H1 (cell line): ENCODE results near the gene AGRN. TPM values are rescaled to one million over a fixed set of nuclear protein-coding genes. Genes with fewer than 3 reads are reported as not detected.
A peak's percentile ranks its signal among the peaks of the same experiment; 100 is the strongest.

Experiments used
- CTCF ChIA-PET: fragments of 300-600 bp; sonication (Branson Sonifier 250); formaldehyde crosslinking; loops from one replicate; lab custom pipeline; 2021; ENCODE audit not compliant: partially characterized antibody; lab: Charles Lee
- POLR2A ChIA-PET: fragments of 300-600 bp; sonication (Branson Sonifier 250); formaldehyde crosslinking; loops from one replicate; lab custom pipeline; 2021; ENCODE audit warnings: inconsistent platforms; ENCODE audit not compliant: partially characterized antibody; lab: Charles Lee
- DNase-seq, 2 experiments: peaks; one replicate each; pipeline versions ENCODE4 v3.0.0 to v3.0.0-alpha.2; 2010 to 2022; ENCODE audit warnings: low spot score in 2 of 2, low read depth in 1 of 2, mixed read lengths in 1 of 2
- FAIRE-seq: peaks from 2 replicates; lab custom pipeline; 2011; peaks lifted over from hg19 to GRCh38; lab: Jason Lieb, UNC
- H2AFZ ChIP-seq: 2 replicates; pipeline ENCODE4 v1.8.1; 2012; ENCODE audit warnings: low read length, inconsistent platforms
- H2AK5ac ChIP-seq: 2 replicates; pipeline ENCODE4 v1.6.1; 2013; ENCODE audit warnings: low read depth, low read length
- H2BK120ac ChIP-seq: replicated peaks from 2 replicates; pipeline ENCODE3; 2013; ENCODE audit warnings: low read depth, low read length, inconsistent platforms
- H2BK12ac ChIP-seq: 2 replicates; pipeline ENCODE4 v1.6.1; 2013; ENCODE audit warnings: low read depth, low read length
- H2BK15ac ChIP-seq: 2 replicates; pipeline ENCODE4 v1.6.1; 2013; ENCODE audit warnings: low read length
- H2BK20ac ChIP-seq: 2 replicates; pipeline ENCODE4 v1.6.1; 2013; ENCODE audit warnings: low read length
- H2BK5ac ChIP-seq: 2 replicates; pipeline ENCODE4 v1.6.1; 2013; ENCODE audit warnings: low read depth, low read length
- H3K14ac ChIP-seq: 2 replicates; pipeline ENCODE4 v1.6.1; 2013; ENCODE audit warnings: inconsistent platforms; ENCODE audit not compliant: insufficient read length
- H3K18ac ChIP-seq: 2 replicates; pipeline ENCODE4 v1.6.1; 2013; ENCODE audit warnings: low read length; ENCODE audit errors: extremely low read depth
- H3K23ac ChIP-seq: 2 replicates; pipeline ENCODE4 v1.6.1; 2013; ENCODE audit warnings: inconsistent platforms; ENCODE audit not compliant: insufficient read length
- H3K23me2 ChIP-seq: 2 replicates; pipeline ENCODE4 v1.6.1; 2013; ENCODE audit warnings: low read depth, low read length
- H3K27ac ChIP-seq: 2 replicates; pipeline ENCODE4 v1.6.1; 2011; ENCODE audit warnings: low read depth, low read length, inconsistent platforms
- H3K27me3 ChIP-seq, 4 experiments: replicated peaks in 1 of 4; 1 replicate in 1 of 4; 2 replicates in 3 of 4; pipeline versions ENCODE4 v1.6.1 to v1.8.1; 2011 to 2013; ENCODE audit warnings: low read length in 3 of 4, mild to moderate bottlenecking in 3 of 4, inconsistent platforms in 2 of 4, mixed read lengths in 2 of 4, moderate library complexity in 1 of 4; ENCODE audit not compliant: control insufficient read depth in 3 of 4, insufficient read depth in 3 of 4; ENCODE audit errors: extremely low read depth in 1 of 4
- H3K36me3 ChIP-seq, 4 experiments: 2 replicates each; pipeline versions ENCODE4 v1.6.1 to v1.8.1; 2011 to 2013; ENCODE audit warnings: mild to moderate bottlenecking in 4 of 4, low read length in 3 of 4, moderate library complexity in 2 of 4, control low read depth in 1 of 4, inconsistent platforms in 1 of 4; ENCODE audit not compliant: insufficient read depth in 4 of 4, control insufficient read depth in 2 of 4
- H3K4ac ChIP-seq: replicated peaks from 2 replicates; pipeline ENCODE3; 2013; ENCODE audit warnings: low read length, low read depth, mixed read lengths, inconsistent platforms; ENCODE audit not compliant: insufficient read length
- H3K4me1 ChIP-seq, 4 experiments: replicated peaks in 1 of 4; 1 replicate in 1 of 4; 2 replicates in 3 of 4; pipeline versions ENCODE4 v1.6.1 to v1.8.1; 2011 to 2013; ENCODE audit warnings: low read length in 3 of 4, inconsistent platforms in 2 of 4, mixed read lengths in 1 of 4; ENCODE audit not compliant: insufficient read depth in 4 of 4, control insufficient read depth in 3 of 4
- H3K4me2 ChIP-seq, 2 experiments: 2 replicates each; pipeline versions ENCODE4 v1.6.1 to v1.8.1; 2011 to 2013; ENCODE audit warnings: low read depth in 2 of 2, low read length in 2 of 2, control low read depth in 1 of 2, inconsistent platforms in 1 of 2, mild to moderate bottlenecking in 1 of 2; ENCODE audit not compliant: insufficient read depth in 1 of 2
- H3K4me3 ChIP-seq, 4 experiments: fragments of 200-600, 300-600 bp in 1 of 4; sonication (generic), shearing (Covaris generic), sonication (Bioruptor Twin) in 1 of 4; 2 replicates each; pipeline versions ENCODE4 v1.5.1 to v1.8.1; 2011 to 2016; ENCODE audit warnings: low read length in 4 of 4, low read depth in 3 of 4, control low read depth in 2 of 4, inconsistent platforms in 2 of 4, mild to moderate bottlenecking in 2 of 4, mixed read lengths in 1 of 4, moderate library complexity in 1 of 4; ENCODE audit not compliant: insufficient read depth in 2 of 4; ENCODE audit errors: extremely low read depth in 1 of 4
- H3K56ac ChIP-seq: replicated peaks from 2 replicates; pipeline ENCODE3; 2013; ENCODE audit warnings: low read depth, mild to moderate bottlenecking, mixed read lengths, low read length, inconsistent platforms; ENCODE audit not compliant: insufficient read length
- H3K79me1 ChIP-seq: 2 replicates; pipeline ENCODE4 v1.6.1; 2013; ENCODE audit warnings: low read depth, low read length, control low read depth
- H3K79me2 ChIP-seq, 2 experiments: 2 replicates each; pipeline versions ENCODE4 v1.6.1 to v1.8.1; 2012 to 2013; ENCODE audit warnings: low read length in 2 of 2, mild to moderate bottlenecking in 2 of 2, inconsistent platforms in 1 of 2; ENCODE audit not compliant: insufficient read depth in 2 of 2, control insufficient read depth in 1 of 2
- H3K9ac ChIP-seq, 4 experiments: replicated peaks in 1 of 4; 1 replicate in 1 of 4; 2 replicates in 3 of 4; pipeline versions ENCODE4 v1.6.1 to v1.8.1; 2011 to 2013; ENCODE audit warnings: low read depth in 3 of 4, low read length in 3 of 4, control low read depth in 2 of 4, mild to moderate bottlenecking in 2 of 4, moderate library complexity in 2 of 4, inconsistent platforms in 1 of 4; ENCODE audit errors: extremely low read depth in 1 of 4
- H3K9me3 ChIP-seq, 2 experiments: 2 replicates each; pipeline versions ENCODE4 v1.6.1 to v1.8.1; 2012 to 2013; ENCODE audit warnings: mild to moderate bottlenecking in 2 of 2, moderate library complexity in 2 of 2, control low read depth in 1 of 2, inconsistent platforms in 1 of 2, low read depth in 1 of 2, low read length in 1 of 2, mixed read lengths in 1 of 2; ENCODE audit not compliant: insufficient read depth in 2 of 2
- H4K20me1 ChIP-seq, 2 experiments: replicated peaks in 1 of 2; 2 replicates each; pipeline versions ENCODE3 to v1.8.1; 2011 to 2013; ENCODE audit warnings: inconsistent platforms in 2 of 2, low read length in 2 of 2, mild to moderate bottlenecking in 1 of 2; ENCODE audit not compliant: insufficient read depth in 2 of 2, control insufficient read depth in 1 of 2
- H4K5ac ChIP-seq: 2 replicates; pipeline ENCODE4 v1.6.1; 2013; ENCODE audit warnings: low read length, low read depth, mixed read lengths, inconsistent platforms; ENCODE audit not compliant: insufficient read length
- H4K8ac ChIP-seq: 2 replicates; pipeline ENCODE4 v1.8.0; 2013; ENCODE audit warnings: mild to moderate bottlenecking, moderate library complexity, low read length, inconsistent platforms; ENCODE audit not compliant: insufficient read depth; ENCODE audit errors: extremely low read depth
- H4K91ac ChIP-seq: replicated peaks from 2 replicates; pipeline ENCODE3; 2013; ENCODE audit warnings: low read length, mixed read lengths, inconsistent platforms; ENCODE audit not compliant: insufficient read length
- ASH2L ChIP-seq: fragments of 200-600, 300-600 bp; sonication (generic); IDR thresholded peaks from one replicate; pipeline ENCODE4 v1.7.1; 2017; ENCODE audit warnings: low read length
- CBX5 ChIP-seq: fragments of 300-800, 300-1000 bp; sonication (generic); IDR thresholded peaks from 2 replicates; pipeline ENCODE4 v1.7.1; 2016; ENCODE audit warnings: antibody characterized with exemption, low read length, low read depth
- MAFK ChIP-seq: IDR thresholded peaks from 2 replicates; pipeline ENCODE4 v1.6.1; 2012; ENCODE audit warnings: low read depth, mild to moderate bottlenecking, improper control_type of control experiment, low read length
- RXRA ChIP-seq: IDR thresholded peaks from 2 replicates; pipeline ENCODE4 v1.6.1; 2011; ENCODE audit warnings: low read depth, mild to moderate bottlenecking, low read length, moderate library complexity; ENCODE audit not compliant: insufficient read depth
- WGBS, 2 experiments: shearing (Covaris generic) in 1 of 2; methylation state at CpG; one replicate each; pipeline versions ENCODE4 v1.1.6 to v1.1.7; 2013 to 2015; ENCODE audit warnings: low lambda C conversion rate in 2 of 2, mixed read lengths in 2 of 2, inconsistent platforms in 1 of 2, low coverage in 1 of 2, missing lambda C conversion rate in 1 of 2; ENCODE audit not compliant: insufficient replicate concordance in 2 of 2, insufficient coverage in 1 of 2, insufficient read length in 1 of 2; ENCODE audit errors: extremely low coverage in 1 of 2, missing lambda C conversion rate in 1 of 2; 5-methylcytosine and 5-hydroxymethylcytosine counted together
- polyA plus RNA-seq, 7 experiments: library from polyadenylated mRNA; depleted of rRNA in 3 of 7; stranded (reverse) in 5 of 7; unstranded in 2 of 7; fragments of >200 nt in 5 of 7; fragments of 200-250 nt in 2 of 7; gene quantifications; 1 replicate in 5 of 7; 2 replicates in 1 of 7; 4 replicates in 1 of 7; pipeline versions ENCODE4 v1.2.1 to v1.2.3, GENCODE V29; 2011 to 2013; ENCODE audit warnings: missing spikeins in 2 of 7, mixed read lengths in 2 of 7
- total RNA-seq: library from RNA; stranded (reverse); fragmentation: NEBNext Ultra II Directional; extraction: Animal tissue kit (Norgen Biotek cat#: 25700); gene quantifications from 2 replicates; pipeline ENCODE4 v1.2.1, GENCODE V29; 2021

The AGRN gene
- total and polyA plus RNA-seq, 2 of the 8 experiments (the other 6 are each of a cell fraction or from before 2014, with no cell fraction given): 52.3 to 155 TPM

GRCh38 chr1:1074631-1075147 is 54.8 kb downstream of the AGRN start:
- Histone ChIP-seq H2BK5ac (peak overlapping the region; percentile 82; the same call in 1 of the 2 replicates), H2BK15ac (peak overlapping the region; percentile 99), H2AFZ (no peak overlapping the region), H2BK12ac (peak overlapping the region; percentile 88; the same call in 1 of the 2 replicates), H3K79me2 (no peaks in the 10 kb centered on the region), H4K20me1 (peaks cover 0 to 8% of the 10 kb centered on the region in 2 experiments), H3K23ac (no peak overlapping the region), H3K9ac (peak overlapping the region in 1 of 4 experiments; percentile 47; a peak in 2 of 7 replicates), H3K4ac (no peak overlapping the region), H3K4me2 (no peak overlapping the region), H3K18ac (no peak overlapping the region), H4K91ac (peak overlapping the region; percentile 91), H4K8ac (peak overlapping the region; percentile 35), H3K9me3 (no peaks in the 10 kb centered on the region), H3K4me3 (no peak overlapping the region), H2AK5ac (peak overlapping the region; percentile 99), H2BK120ac (no peak overlapping the region), H3K27ac (no peak overlapping the region), H4K5ac (no peak overlapping the region), H3K27me3 (peaks cover 1 to 18% (median 9%) of the 10 kb centered on the region in 4 experiments; a peak in 6 of 7 replicates), H3K36me3 (no peaks in the 10 kb centered on the region), H3K23me2 (peaks cover 2% of the 10 kb centered on the region; the same call in 1 of the 2 replicates), H2BK20ac (no peak overlapping the region), H3K56ac (no peak overlapping the region), H3K4me1 (peaks cover 0 to 7% (median 4%) of the 10 kb centered on the region in 4 experiments; a peak in 5 of 7 replicates), H3K14ac (no peak overlapping the region), H3K79me1 (no peaks in the 10 kb centered on the region)
- ChIA-PET POLR2A (interaction anchor here (0.7 kb wide), 1 partner anchor 163 kb away, joined by 3 read pairs; no protein-coding TSS in a partner anchor), CTCF (interaction anchor here (0.9 to 2.3 kb wide), 8 partner anchors 10 to 157 kb away, joined by 3 to 5 read pairs (median 4); partner anchors contain the start of gene SDF4)
- FAIRE-seq (no peak), DNase-seq (no peak)
- 84% methylated on average over 11 of the region's 14 CpGs; no CpG with 5 or more reads in 1 of the 2 experiments for WGBS, 2 experiments
- TF ChIP-seq CBX5 (no peak), ASH2L (no peak), RXRA (no peak), MAFK (no peak)
